AG09309 (cell line): Measurements from ENCODE around the gene CD300LG.

Experiments used
- DNase-seq: peaks from one replicate; pipeline ENCODE4 v3.0.0-alpha.2; 2010; ENCODE audit warnings: low read depth
- H3K4me3 ChIP-seq: 2 replicates; pipeline ENCODE4 v1.5.1; 2011; ENCODE audit warnings: mild to moderate bottlenecking, low read depth, low read length, moderate library complexity; ENCODE audit not compliant: control insufficient read depth
- TF ChIP-seq, protein P1 (sequence below): IDR thresholded peaks from 2 replicates; pipeline ENCODE4 v1.5.1; 2011; ENCODE audit warnings: mild to moderate bottlenecking, low read depth, low read length, inconsistent platforms; ENCODE audit not compliant: insufficient read depth, control insufficient read depth; ENCODE audit errors: missing control alignments

Gene CD300LG

DNA sequence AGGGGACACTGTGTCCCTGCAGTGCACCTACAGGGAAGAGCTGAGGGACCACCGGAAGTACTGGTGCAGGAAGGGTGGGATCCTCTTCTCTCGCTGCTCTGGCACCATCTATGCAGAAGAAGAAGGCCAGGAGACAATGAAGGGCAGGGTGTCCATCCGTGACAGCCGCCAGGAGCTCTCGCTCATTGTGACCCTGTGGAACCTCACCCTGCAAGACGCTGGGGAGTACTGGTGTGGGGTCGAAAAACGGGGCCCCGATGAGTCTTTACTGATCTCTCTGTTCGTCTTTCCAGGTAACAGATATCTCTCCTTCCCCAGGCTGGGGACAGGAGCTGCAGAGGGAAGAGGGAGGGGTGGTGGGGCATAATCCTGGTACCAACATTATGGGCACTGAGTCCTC is 1.6 kb downstream of the CD300LG start:
- H3K4me3 ChIP-seq: no peak overlapping the region
- TF ChIP-seq, protein P1, sequence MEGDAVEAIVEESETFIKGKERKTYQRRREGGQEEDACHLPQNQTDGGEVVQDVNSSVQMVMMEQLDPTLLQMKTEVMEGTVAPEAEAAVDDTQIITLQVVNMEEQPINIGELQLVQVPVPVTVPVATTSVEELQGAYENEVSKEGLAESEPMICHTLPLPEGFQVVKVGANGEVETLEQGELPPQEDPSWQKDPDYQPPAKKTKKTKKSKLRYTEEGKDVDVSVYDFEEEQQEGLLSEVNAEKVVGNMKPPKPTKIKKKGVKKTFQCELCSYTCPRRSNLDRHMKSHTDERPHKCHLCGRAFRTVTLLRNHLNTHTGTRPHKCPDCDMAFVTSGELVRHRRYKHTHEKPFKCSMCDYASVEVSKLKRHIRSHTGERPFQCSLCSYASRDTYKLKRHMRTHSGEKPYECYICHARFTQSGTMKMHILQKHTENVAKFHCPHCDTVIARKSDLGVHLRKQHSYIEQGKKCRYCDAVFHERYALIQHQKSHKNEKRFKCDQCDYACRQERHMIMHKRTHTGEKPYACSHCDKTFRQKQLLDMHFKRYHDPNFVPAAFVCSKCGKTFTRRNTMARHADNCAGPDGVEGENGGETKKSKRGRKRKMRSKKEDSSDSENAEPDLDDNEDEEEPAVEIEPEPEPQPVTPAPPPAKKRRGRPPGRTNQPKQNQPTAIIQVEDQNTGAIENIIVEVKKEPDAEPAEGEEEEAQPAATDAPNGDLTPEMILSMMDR: no peak

DNA sequence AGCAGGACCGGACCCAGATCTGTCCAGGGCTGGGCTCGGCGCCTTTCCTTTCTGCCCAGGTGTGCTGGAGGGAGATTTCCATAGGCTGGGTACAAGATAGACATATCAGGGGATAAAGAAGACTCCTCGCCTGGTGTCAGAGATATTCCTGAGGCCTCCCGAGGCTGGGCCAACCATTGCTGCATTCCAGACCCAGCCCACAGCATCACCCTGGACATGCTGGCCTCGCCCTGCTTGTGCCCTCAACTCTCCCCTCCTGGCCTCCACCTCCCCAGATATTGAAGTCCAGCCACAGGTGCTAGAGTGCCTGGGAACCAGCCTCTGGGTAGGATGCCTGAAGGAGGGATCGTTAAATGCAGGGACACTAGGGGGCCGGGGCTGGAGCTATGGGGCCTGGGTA is 2.1 kb downstream of the CD300LG start:
- TF ChIP-seq, protein P1: no peak
- no peak for DNase-seq
- no peak overlapping the region for H3K4me3 ChIP-seq

More for the DNA sequence above, 1.6 kb downstream of the CD300LG start:
- no peak for DNase-seq

DNA sequence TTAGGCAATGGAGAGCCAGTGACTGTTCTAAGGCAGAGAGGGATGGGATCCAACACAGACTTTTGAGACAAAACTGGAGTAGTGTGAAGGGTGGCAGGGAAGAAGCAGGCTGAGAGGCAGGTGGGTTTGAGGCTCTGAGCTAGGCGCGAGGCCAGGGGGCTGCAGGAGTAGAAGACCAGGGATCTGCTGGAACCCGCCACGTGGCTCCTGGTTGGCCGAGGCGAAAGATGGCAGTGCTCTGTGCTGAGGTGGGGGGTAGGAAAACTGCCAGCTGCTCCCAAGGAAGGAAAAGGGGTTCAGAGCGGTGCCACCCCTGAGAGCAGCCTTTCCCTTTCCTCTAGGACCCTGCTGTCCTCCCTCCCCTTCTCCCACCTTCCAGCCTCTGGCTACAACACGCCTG is 5.6 kb downstream of the CD300LG start:
- no peak overlapping the region for H3K4me3 ChIP-seq
- TF ChIP-seq, protein P1: no peak
- DNase-seq: no peak

DNA sequence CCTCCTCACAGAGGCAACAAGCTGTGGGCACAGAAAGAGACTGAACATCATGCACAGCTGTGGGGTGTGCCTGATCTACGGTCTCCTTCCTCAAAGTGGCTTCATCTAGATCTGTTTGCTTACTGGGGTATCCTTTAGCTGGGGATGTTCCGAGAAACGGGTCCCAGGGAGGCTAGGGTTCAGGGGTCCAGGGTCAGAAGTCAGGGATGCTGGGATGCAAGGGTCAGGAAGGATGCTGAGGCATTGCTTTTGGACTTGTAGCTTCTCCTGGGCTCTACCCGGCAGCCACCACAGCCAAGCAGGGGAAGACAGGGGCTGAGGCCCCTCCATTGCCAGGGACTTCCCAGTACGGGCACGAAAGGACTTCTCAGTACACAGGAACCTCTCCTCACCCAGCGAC is 6.6 kb downstream of the CD300LG start:
- no peak overlapping the region for H3K4me3 ChIP-seq
- no peak for DNase-seq
- TF ChIP-seq, protein P1: no peak

DNA sequence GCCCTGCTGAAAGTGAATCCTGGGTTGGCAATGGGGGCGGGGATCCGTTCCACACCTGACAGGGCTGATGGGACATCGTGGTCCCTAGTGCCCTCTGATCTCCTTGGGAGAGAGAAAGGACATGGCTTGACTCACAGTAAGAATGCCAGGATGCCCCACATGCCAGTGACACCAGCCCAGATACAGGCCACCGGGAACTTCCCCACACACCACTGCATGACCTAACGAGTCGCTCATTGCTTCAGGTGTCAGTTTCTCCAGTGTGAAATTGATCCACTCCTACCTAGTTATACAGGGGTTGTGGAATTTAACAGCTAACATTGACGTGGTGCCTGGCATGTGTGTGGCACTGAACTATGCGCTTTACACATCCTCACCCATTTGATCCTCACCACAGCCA is 7.5 kb downstream of the CD300LG start:
- H3K4me3 ChIP-seq: no peak overlapping the region
- TF ChIP-seq, protein P1: no peak

DNA sequence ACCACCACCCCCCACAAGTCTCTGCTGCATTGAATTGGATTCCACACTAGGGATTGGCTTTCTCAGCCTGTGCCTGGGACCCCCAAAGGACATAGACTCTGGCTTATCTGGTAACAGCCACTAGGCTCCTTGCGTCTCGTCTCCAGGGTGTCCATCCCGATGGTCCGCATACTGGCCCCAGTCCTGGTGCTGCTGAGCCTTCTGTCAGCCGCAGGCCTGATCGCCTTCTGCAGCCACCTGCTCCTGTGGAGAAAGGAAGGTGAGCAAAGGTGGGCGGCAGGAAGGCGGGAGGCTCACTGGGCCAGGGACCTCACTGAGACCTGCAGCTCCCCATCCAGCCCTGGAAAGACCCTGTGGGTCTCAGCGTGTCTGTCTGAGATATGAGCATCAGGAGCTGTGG is 8.1 kb downstream of the CD300LG start:
- TF ChIP-seq, protein P1: no peak
- H3K4me3 ChIP-seq: no peak overlapping the region
- no peak for DNase-seq

More for the DNA sequence above, 7.5 kb downstream of the CD300LG start:
- DNase-seq: no peak

DNA sequence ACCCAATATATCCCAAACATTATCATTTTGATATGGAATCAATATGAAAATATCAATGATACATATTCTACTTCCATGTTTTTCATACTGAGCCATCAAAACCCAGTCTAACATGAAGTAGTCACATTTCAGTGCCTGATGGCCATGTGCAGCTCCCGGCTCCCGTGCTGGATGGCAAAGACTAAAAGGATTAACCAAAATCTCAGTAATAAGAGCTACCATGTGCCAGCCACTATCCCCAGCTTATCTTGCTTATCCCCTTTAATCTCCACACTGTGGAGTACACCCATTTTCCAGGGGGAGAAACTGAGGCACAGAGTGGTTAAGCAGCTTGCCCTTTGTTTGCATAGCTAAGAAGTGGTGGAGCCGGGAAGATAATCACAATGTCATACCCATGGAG is 9.2 kb downstream of the CD300LG start:
- no peak overlapping the region for H3K4me3 ChIP-seq
- DNase-seq: no peak
- TF ChIP-seq, protein P1: no peak
